GM18507 (cell line): ENCODE data around the gene RNF103.
"Not testable (repeated sequence)": the region's sequence is repeated elsewhere in the genome, so short reads cannot be mapped to it uniquely, and the experiment has no call there.

ENCODE experiments used
- DNase-seq: peaks from one replicate; pipeline ENCODE4 v3.0.0; 2011; ENCODE audit warnings: low read depth; ENCODE audit not compliant: insufficient read length; ENCODE audit errors: extremely low spot score
- FAIRE-seq: peaks from 2 replicates; lab custom pipeline; 2011; peaks lifted over from hg19 to GRCh38; lab: Jason Lieb, UNC

The RNF103 gene

GRCh38 chr2:86623494-86624266 lies at the start of gene RNF103:
Gene RNF103, minus strand, starts transcription at chr2:86623865. Its CDS starts 979 bp downstream, at chr2:86622886.
- DNase-seq (peak; percentile 71), FAIRE-seq (peak; percentile 75)

DNA sequence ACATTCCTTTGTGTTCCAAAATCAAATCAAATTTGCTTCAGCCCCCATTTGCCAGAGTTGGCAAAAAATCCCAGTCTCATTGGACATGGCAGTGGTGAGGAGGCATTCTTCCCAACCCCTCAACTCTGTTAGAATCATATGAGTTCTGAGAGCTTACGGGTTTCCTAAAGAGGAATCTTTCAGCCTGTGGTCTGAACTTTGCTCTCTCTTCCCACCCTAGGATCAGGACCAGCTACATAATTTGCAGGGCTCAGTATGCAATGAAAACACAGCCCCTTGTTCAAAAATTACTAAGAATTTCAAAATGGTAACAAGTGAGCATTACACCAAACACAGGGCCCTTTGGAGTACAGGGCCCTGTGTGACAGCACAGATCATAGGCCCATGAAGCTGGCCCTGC lies 49.3 kb upstream of the RNF103 start:
- FAIRE-seq (no peak), DNase-seq (no peak)

- DNase-seq (no peak), FAIRE-seq (no peak)
Measured at GRCh38 chr2:86672027-86672545, 48.4 kb upstream of the RNF103 start.

DNA sequence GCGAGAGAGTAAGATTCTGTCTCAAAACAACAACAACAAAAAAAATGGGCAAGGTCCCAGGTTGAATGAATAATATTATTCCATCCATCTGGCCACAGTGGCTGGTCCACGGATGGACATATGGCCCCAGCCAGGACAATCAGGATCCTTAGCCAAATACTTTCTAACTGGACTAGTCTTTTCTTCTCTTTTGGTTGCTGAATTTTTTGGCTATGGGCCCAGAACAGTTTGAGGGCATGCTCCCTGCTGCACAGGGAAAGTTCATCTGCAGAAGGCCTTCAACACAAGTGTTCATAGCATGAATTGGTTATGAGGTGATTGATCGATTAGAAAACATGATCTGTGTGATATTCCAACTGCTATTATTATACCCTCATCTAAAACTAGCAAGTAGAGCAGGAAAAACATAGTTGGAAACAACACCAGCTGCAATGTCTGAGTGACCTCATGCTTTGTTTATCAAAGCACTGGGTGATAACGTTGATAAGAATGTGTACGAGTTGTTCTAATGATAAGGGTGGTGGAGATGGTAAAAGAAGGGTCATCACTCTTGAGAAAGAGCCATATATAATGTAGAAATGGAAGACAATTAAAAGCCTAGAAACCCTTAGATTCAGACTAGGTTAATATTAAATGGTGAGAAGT lies 47.8 kb upstream of the RNF103 start:
- DNase-seq, result no peak
- no peak for FAIRE-seq

GRCh38 chr2:86669323-86669722 lies 45.7 kb upstream of the RNF103 start:
- DNase-seq, result not testable (repeated sequence)

GRCh38 chr2:86661333-86661732 lies 37.7 kb upstream of the RNF103 start:
- no peak for DNase-seq

More at GRCh38 chr2:86669323-86669722, 45.7 kb upstream of the RNF103 start:
- FAIRE-seq, result not testable (repeated sequence)

GRCh38 chr2:86650188-86650587 lies 26.5 kb upstream of the RNF103 start:
- DNase-seq (no peak), FAIRE-seq (no peak)

More at GRCh38 chr2:86661333-86661732, 37.7 kb upstream of the RNF103 start:
- FAIRE-seq, result no peak

GRCh38 chr2:86649119-86649947 lies 25.7 kb upstream of the RNF103 start:
- DNase-seq (no peak), FAIRE-seq (no peak)

GRCh38 chr2:86648681-86649080 lies 25.0 kb upstream of the RNF103 start:
- FAIRE-seq, result no peak

DNA sequence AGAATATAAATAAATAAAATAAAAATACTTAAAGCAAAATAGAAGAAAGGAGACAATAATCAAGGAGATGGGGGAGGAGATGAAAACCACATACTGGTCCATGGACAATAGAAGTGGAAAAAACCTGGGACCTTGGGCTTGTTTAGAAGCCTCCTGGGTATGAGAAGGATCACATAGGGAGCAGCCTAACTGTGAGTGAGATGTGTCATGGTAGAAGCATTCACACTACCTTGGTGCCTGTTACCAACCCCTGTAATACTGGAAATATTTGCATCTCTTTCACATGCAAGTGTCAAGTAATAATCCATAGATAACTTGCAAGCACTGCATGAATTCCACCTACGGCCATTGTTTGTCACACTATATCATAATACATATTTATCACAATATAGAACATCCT lies 23.2 kb upstream of the RNF103 start:
- no peak for DNase-seq
- FAIRE-seq, result no peak

More at GRCh38 chr2:86648681-86649080, 25.0 kb upstream of the RNF103 start:
- DNase-seq, result no peak

- DNase-seq (no peak), FAIRE-seq (no peak)
Measured at GRCh38 chr2:86646329-86646728, 22.7 kb upstream of the RNF103 start.

GRCh38 chr2:86645752-86646151 lies 22.1 kb upstream of the RNF103 start:
- FAIRE-seq (no peak), DNase-seq (no peak)

- DNase-seq, result no peak
- FAIRE-seq, result no peak
Measured at GRCh38 chr2:86638712-86639111, 15.0 kb upstream of the RNF103 start.

DNA sequence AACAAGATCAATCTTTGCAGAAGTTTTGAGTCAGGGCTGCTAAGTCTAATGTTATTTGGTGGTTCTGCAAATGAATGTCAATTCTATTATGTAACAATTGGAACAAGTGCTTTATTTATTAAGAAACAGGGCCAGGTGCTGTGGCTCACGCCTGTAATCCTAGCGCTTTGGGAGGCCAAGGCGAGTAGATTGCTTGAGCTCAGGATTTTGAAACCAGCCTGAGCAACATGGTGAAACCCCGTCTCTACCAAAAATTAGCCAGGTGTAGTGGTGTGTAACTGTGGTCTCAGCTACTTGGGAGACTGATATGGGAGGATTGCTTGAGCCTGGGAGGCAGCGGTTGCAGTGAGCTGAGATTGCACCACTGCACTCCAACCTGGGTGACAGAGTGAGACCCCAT lies 13.2 kb upstream of the RNF103 start:
- DNase-seq (no peak), FAIRE-seq (no peak)

DNA sequence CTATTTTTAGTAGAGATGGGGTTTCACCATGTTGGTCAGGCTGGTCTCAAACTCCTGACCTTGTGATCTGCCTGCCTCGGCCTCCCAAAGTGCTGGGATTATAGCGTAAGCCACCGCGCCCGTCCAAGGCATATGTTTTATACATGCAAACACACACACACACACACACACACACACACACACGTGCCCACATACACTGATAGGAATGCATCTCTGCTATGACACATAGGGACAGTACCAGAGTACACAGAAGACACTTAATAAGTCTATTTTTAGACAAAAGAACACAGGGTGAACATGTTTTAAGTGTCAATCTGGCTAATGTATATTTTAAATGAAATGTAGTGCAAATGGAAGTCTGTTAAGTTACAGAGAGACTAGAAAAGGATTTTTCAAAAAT lies 10.7 kb upstream of the RNF103 start:
- FAIRE-seq, result no peak

GRCh38 chr2:86633155-86633651 lies 9.5 kb upstream of the RNF103 start:
- FAIRE-seq (no peak), DNase-seq (no peak)

More for the DNA sequence above, 10.7 kb upstream of the RNF103 start:
- DNase-seq, result no peak

- no peak for FAIRE-seq
- DNase-seq, result no peak
Measured at GRCh38 chr2:86632672-86633071, 9.0 kb upstream of the RNF103 start.

DNA sequence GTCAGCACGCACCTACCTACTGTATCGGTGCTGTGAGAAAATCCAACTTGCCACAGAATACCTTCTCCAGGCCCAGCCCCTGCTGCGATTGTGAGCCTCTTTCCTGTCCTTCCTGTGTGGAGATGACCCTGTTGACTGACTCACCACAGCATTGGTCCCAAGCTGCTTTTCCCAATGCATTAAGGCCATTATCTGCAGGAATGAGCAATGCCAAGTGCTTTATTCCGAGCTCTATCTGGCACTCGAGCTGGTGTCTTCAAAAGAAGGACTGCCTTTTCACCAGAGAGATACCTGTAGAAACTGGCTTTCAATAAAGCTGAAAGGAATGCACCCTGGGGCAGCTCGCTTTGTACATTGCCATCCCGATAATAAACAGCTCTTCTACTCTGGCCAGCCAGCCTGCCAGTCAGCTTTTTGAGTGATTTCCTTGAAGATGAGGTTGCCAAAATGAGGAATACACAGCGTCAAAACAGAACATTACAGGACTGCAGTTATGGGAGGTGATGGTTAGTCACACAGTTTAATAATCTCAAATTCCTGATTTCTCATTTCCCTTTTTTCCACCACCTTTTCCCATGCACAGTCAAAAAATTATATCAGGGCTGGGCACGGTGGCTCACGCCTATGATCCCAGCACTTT lies 8.3 kb upstream of the RNF103 start:
- FAIRE-seq (no peak), DNase-seq (no peak)

DNA sequence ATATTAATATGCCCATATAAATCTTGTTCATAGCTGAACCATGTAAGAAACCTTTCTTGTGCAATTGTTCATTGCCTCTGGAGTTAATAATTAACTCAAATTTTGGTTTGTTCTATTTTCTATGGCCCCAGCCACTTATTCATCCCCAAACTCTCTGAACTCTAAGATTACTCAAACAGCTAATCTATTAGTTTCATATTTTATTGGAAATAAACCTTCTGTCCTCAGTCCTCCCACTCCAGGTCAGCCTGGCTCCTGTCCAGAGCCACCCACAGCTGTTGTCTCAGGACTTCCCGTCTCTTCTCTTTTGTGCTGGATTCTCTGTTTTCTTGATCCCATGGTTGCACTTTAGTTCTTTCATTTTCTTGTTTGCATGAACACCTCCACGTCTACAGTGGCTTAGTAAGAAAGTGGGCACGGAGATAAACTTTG lies 4.4 kb upstream of the RNF103 start:
- DNase-seq (peak; percentile 38), FAIRE-seq (peak; percentile 80)
